Measurements from ENCODE around the gene STRN4. TPM values are rescaled to one million over a fixed set of nuclear protein-coding genes. Genes with fewer than 3 reads are reported as not detected.

STRN4 gene
- total and polyA plus RNA-seq, 9 of the 15 experiments (the other 6 are each of a cell fraction or from before 2014, with no cell fraction given): 0.62 to 83.7 (median 36.9) TPM

DNA sequence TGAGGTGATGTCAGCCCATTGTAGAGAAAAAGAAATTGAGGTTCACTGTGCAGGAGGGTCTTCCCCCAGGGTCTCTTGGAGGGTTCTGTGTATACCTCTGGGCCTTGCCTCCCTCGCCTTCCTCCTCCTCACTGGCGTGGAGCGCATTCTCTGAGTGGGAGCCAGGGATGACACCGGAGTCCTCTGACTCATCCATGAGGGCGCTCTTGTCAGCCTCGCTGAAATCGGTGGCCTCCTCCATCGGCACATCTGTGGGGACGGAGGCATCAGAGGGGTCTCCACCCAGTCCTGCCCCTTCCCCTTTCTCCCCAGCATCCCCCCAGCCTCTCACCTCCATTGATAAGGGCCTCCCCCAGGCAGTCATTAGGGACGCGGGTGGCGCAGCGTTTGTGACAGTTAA, 45.5 kb downstream of the STRN4 start:
- intact Hi-C loops (cut with micrococcal nuclease): no loop called here
- 88% methylated on average over 12 of the region's 13 CpGs for WGBS (ENCODE audit: insufficient coverage, low coverage, missing lambda C conversion rate)
- Histone ChIP-seq H3K4me3 (no peak overlapping the region), H3K27me3 (ENCODE audit: control insufficient read depth in 2 of 2, insufficient read depth in 2 of 2, low read length in 2 of 2) (no peaks in the 10 kb centered on the region), H3K9ac (ENCODE audit: insufficient read depth in 1 of 2, low read depth in 2 of 2, low read length in 2 of 2) (no peak overlapping the region), H2AFZ (ENCODE audit: low read depth, low read length) (no peak overlapping the region), H4K20me1 (replicated peaks; ENCODE audit: control insufficient read depth, insufficient read depth, low read length) (peaks cover 3% of the 10 kb centered on the region; the same call in 1 of the 2 replicates), H3K9me1 (ENCODE audit: control insufficient read depth, insufficient read depth, low read length) (peaks cover 5% of the 10 kb centered on the region), H3K4me1 (replicated peaks in 1 of 2; ENCODE audit: control insufficient read depth in 2 of 2, insufficient read depth in 2 of 2, low read length in 2 of 2) (peaks cover 12 to 22% of the 10 kb centered on the region in 2 experiments; a peak in 4 of 5 replicates), H3K4me2 (ENCODE audit: insufficient read depth, low read length) (no peak overlapping the region), H3K27ac (ENCODE audit: extremely low read depth, low read depth, low read length) (no peak overlapping the region), H3K9me3 (replicated peaks; ENCODE audit: control insufficient read depth, insufficient read depth, low read depth, low read length) (no peaks in the 10 kb centered on the region; the same call in 1 of the 2 replicates), H3K79me2 (ENCODE audit: control insufficient read depth, insufficient read depth, low read length) (peaks cover 9% of the 10 kb centered on the region; the same call in 2 of the 3 replicates), H3K36me3 (ENCODE audit: control insufficient read depth, insufficient read depth, low read length) (peaks cover 67% of the 10 kb centered on the region)
- TF ChIP-seq RAD51 (IDR thresholded peaks at IDR 0.05; ENCODE audit: borderline replicate concordance, low read depth) (no peak), CREM (IDR thresholded peaks at IDR 0.05; ENCODE audit: low read depth) (no peak)
- TF ChIP-seq, protein P1, sequence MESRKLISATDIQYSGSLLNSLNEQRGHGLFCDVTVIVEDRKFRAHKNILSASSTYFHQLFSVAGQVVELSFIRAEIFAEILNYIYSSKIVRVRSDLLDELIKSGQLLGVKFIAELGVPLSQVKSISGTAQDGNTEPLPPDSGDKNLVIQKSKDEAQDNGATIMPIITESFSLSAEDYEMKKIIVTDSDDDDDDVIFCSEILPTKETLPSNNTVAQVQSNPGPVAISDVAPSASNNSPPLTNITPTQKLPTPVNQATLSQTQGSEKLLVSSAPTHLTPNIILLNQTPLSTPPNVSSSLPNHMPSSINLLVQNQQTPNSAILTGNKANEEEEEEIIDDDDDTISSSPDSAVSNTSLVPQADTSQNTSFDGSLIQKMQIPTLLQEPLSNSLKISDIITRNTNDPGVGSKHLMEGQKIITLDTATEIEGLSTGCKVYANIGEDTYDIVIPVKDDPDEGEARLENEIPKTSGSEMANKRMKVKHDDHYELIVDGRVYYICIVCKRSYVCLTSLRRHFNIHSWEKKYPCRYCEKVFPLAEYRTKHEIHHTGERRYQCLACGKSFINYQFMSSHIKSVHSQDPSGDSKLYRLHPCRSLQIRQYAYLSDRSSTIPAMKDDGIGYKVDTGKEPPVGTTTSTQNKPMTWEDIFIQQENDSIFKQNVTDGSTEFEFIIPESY (CRISPR knock-in tag; IDR thresholded peaks at IDR 0.05): peak; percentile 55; the same call in 1 of the 2 replicates
- no peak for FAIRE-seq
- no peak for DNase-seq (ENCODE audit: extremely low read depth in 1 of 4, low spot score in 3 of 4)
- CTCF ChIA-PET (ENCODE audit: low intra/inter-chr PET ratio): interaction anchor here (0.6 kb wide), 1 partner anchor 45 kb away, joined by 4 read pairs; no protein-coding TSS in a partner anchor
- in situ Hi-C loops (cut with MboI): no loop called here
- BruUV-seq (replicated peaks): no TSS peak
- POLR2A ChIA-PET: no interaction called here
- ATAC-seq: no peak
